BLaER1 (cell line): Measurements from ENCODE around the gene PLEKHJ1.

Experiments used
- H3K27ac ChIP-seq: shearing (Covaris generic); formaldehyde crosslinking; 2 replicates; pipeline ENCODE4 v1.8.1; 2022
- H3K27me3 ChIP-seq: shearing (Covaris generic); formaldehyde crosslinking; 2 replicates; pipeline ENCODE4 v1.8.1; 2022
- H3K36me3 ChIP-seq: shearing (Covaris generic); formaldehyde crosslinking; 2 replicates; pipeline ENCODE4 v1.8.1; 2022
- H3K4me1 ChIP-seq: shearing (Covaris generic); formaldehyde crosslinking; 2 replicates; pipeline ENCODE4 v1.8.1; 2022
- H3K4me2 ChIP-seq: shearing (Covaris generic); formaldehyde crosslinking; 2 replicates; pipeline ENCODE4 v1.8.1; 2022
- H3K4me3 ChIP-seq: shearing (Covaris generic); formaldehyde crosslinking; 2 replicates; pipeline ENCODE4 v1.8.1; 2022
- H3K9ac ChIP-seq: shearing (Covaris generic); formaldehyde crosslinking; 2 replicates; pipeline ENCODE4 v1.8.1; 2022
- H3K9me3 ChIP-seq: shearing (Covaris generic); formaldehyde crosslinking; 2 replicates; pipeline ENCODE4 v1.8.1; 2022
- H4K20me1 ChIP-seq: shearing (Covaris generic); formaldehyde crosslinking; 2 replicates; pipeline ENCODE4 v1.8.1; 2022
- Cebpa-rat ChIP-seq: shearing (Covaris generic); IDR thresholded peaks from 2 replicates; pipeline ENCODE4 v1.8.1; 2022

PLEKHJ1 gene

GRCh38 chr19:2255112-2255845 lies 19.1 kb upstream of the PLEKHJ1 start:
- Histone ChIP-seq H3K4me2 (peak overlapping the region; percentile 86), H3K9ac (peak overlapping the region; percentile 40; the same call in 1 of the 2 replicates), H3K4me3 (no peak overlapping the region), H3K4me1 (peaks cover 96% of the 10 kb centered on the region), H3K36me3 (peaks cover 4% of the 10 kb centered on the region; the same call in 1 of the 2 replicates), H3K27me3 (peaks cover 50% of the 10 kb centered on the region), H4K20me1 (peaks cover 40% of the 10 kb centered on the region), H3K9me3 (no peaks in the 10 kb centered on the region), H3K27ac (peak overlapping the region; percentile 72)
- TF ChIP-seq Cebpa-rat = no peak

GRCh38 chr19:2254064-2254872 lies 18.1 kb upstream of the PLEKHJ1 start:
- TF ChIP-seq Cebpa-rat = no peak
- no peak overlapping the region for H3K9ac ChIP-seq
- peaks cover 9% of the 10 kb centered on the region for H3K36me3 ChIP-seq
- H4K20me1 ChIP-seq = peaks cover 50% of the 10 kb centered on the region
- H3K9me3 ChIP-seq = no peaks in the 10 kb centered on the region
- no peak overlapping the region for H3K27ac ChIP-seq
- H3K4me2 ChIP-seq = peak overlapping the region; percentile 89
- H3K4me1 ChIP-seq = peaks cover 86% of the 10 kb centered on the region
- peak overlapping the region; percentile 60; the same call in 1 of the 2 replicates for H3K4me3 ChIP-seq
- peaks cover 60% of the 10 kb centered on the region for H3K27me3 ChIP-seq

GRCh38 chr19:2253106-2254063 lies 17.3 kb upstream of the PLEKHJ1 start:
- peak overlapping the region; percentile 30; the same call in 1 of the 2 replicates for H3K9ac ChIP-seq
- H3K36me3 ChIP-seq = peaks cover 18% of the 10 kb centered on the region
- H3K4me3 ChIP-seq = peak overlapping the region; percentile 60
- peaks cover 67% of the 10 kb centered on the region for H3K27me3 ChIP-seq
- H3K4me1 ChIP-seq = peaks cover 77% of the 10 kb centered on the region
- no peaks in the 10 kb centered on the region for H3K9me3 ChIP-seq
- no peak overlapping the region for H3K27ac ChIP-seq
- TF ChIP-seq Cebpa-rat = no peak
- H3K4me2 ChIP-seq = peak overlapping the region; percentile 89
- H4K20me1 ChIP-seq = peaks cover 59% of the 10 kb centered on the region

- Histone ChIP-seq H3K4me3 (peak overlapping the region; percentile 60), H4K20me1 (peaks cover 65% of the 10 kb centered on the region), H3K27ac (no peak overlapping the region), H3K9ac (0 out of 2 replicates have a peak overlapping the region, but pooled peaks have one; percentile 30), H3K4me2 (peak overlapping the region; percentile 89), H3K9me3 (no peaks in the 10 kb centered on the region), H3K36me3 (peaks cover 23% of the 10 kb centered on the region), H3K27me3 (peaks cover 67% of the 10 kb centered on the region), H3K4me1 (peaks cover 71% of the 10 kb centered on the region)
- TF ChIP-seq Cebpa-rat = no peak
Measured at GRCh38 chr19:2252797-2253105, 16.6 kb upstream of the PLEKHJ1 start.

GRCh38 chr19:2252055-2252796 lies 16.1 kb upstream of the PLEKHJ1 start:
- Histone ChIP-seq H3K9me3 (no peaks in the 10 kb centered on the region), H3K4me2 (peak overlapping the region; percentile 89), H3K27me3 (peaks cover 67% of the 10 kb centered on the region), H3K9ac (0 out of 2 replicates have a peak overlapping the region, but pooled peaks have one; percentile 30), H3K36me3 (peaks cover 29% of the 10 kb centered on the region), H3K4me3 (peak overlapping the region; percentile 60), H3K4me1 (peaks cover 66% of the 10 kb centered on the region), H4K20me1 (peaks cover 70% of the 10 kb centered on the region), H3K27ac (no peak overlapping the region)
- no peak for TF ChIP-seq Cebpa-rat

GRCh38 chr19:2251106-2252054 lies 15.3 kb upstream of the PLEKHJ1 start:
- peak overlapping the region; percentile 60; the same call in 1 of the 2 replicates for H3K4me3 ChIP-seq
- peaks cover 67% of the 10 kb centered on the region for H3K27me3 ChIP-seq
- H3K4me1 ChIP-seq = peaks cover 57% of the 10 kb centered on the region
- H3K9ac ChIP-seq = no peak overlapping the region
- no peak overlapping the region for H3K27ac ChIP-seq
- peak overlapping the region; percentile 89; the same call in 1 of the 2 replicates for H3K4me2 ChIP-seq
- H3K9me3 ChIP-seq = no peaks in the 10 kb centered on the region
- H4K20me1 ChIP-seq = peaks cover 79% of the 10 kb centered on the region
- peaks cover 37% of the 10 kb centered on the region for H3K36me3 ChIP-seq
- TF ChIP-seq Cebpa-rat = no peak

- H3K27me3 ChIP-seq = peaks cover 67% of the 10 kb centered on the region
- no peak overlapping the region for H3K4me2 ChIP-seq
- H3K4me1 ChIP-seq = peaks cover 51% of the 10 kb centered on the region
- no peak for TF ChIP-seq Cebpa-rat
- no peaks in the 10 kb centered on the region for H3K9me3 ChIP-seq
- H3K36me3 ChIP-seq = peaks cover 43% of the 10 kb centered on the region
- H3K9ac ChIP-seq = no peak overlapping the region
- H3K27ac ChIP-seq = no peak overlapping the region
- no peak overlapping the region for H3K4me3 ChIP-seq
- peaks cover 85% of the 10 kb centered on the region for H4K20me1 ChIP-seq
Measured at GRCh38 chr19:2250766-2251105, 14.6 kb upstream of the PLEKHJ1 start.
